Keratinocyte (primary cell): ENCODE results near the gene GPR45.

ENCODE experiments used
- EZH2 ChIP-seq: IDR thresholded peaks from one replicate; pipeline ENCODE4 v1.6.1; 2012; ENCODE audit warnings: inconsistent platforms, mild to moderate bottlenecking, low read length, moderate library complexity
- TF ChIP-seq, protein P1 (sequence below), 3 experiments: IDR thresholded peaks in 1 of 3; conservative IDR thresholded peaks in 1 of 3; optimal IDR thresholded peaks in 1 of 3; 2 replicates in 2 of 3; 3 replicates in 1 of 3; pipeline versions ENCODE3 to v1.5.1; 2011; ENCODE audit warnings: low read length in 3 of 3, mild to moderate bottlenecking in 3 of 3, moderate library complexity in 2 of 3, control low read depth in 1 of 3, inconsistent platforms in 1 of 3; ENCODE audit not compliant: insufficient read depth in 2 of 3; ENCODE audit errors: extremely low read depth in 1 of 3

DNA sequence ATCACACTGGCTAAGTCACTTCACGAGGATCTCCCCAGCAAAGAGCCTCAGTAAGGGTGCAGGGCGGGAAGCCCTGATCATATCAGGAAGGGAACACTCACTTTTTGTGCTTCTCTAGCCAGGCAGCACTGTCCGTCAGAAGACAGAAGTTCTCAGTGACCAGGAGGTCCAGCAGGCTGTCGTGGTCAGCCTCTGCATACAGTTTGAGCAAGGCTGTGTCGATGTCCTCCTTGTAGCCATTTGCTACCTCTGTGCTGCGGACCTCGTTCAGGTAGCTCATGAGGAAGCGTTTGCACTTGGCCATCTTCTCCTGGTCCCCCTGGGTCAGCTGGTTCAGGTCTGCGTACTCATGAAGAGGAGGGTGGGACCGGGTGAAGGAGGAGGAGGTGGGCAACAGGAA, 38.7 kb downstream of the GPR45 start:
- TF ChIP-seq, protein P1, sequence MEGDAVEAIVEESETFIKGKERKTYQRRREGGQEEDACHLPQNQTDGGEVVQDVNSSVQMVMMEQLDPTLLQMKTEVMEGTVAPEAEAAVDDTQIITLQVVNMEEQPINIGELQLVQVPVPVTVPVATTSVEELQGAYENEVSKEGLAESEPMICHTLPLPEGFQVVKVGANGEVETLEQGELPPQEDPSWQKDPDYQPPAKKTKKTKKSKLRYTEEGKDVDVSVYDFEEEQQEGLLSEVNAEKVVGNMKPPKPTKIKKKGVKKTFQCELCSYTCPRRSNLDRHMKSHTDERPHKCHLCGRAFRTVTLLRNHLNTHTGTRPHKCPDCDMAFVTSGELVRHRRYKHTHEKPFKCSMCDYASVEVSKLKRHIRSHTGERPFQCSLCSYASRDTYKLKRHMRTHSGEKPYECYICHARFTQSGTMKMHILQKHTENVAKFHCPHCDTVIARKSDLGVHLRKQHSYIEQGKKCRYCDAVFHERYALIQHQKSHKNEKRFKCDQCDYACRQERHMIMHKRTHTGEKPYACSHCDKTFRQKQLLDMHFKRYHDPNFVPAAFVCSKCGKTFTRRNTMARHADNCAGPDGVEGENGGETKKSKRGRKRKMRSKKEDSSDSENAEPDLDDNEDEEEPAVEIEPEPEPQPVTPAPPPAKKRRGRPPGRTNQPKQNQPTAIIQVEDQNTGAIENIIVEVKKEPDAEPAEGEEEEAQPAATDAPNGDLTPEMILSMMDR (optimal IDR thresholded peaks at IDR 0.05 in 1 of 3, IDR thresholded peaks at IDR 0.05 in 1 of 3, conservative IDR thresholded peaks at IDR 0.05 in 1 of 3; ENCODE audit: extremely low read depth in 1 of 3, insufficient read depth in 2 of 3, low read length in 3 of 3) = no peak
- no peak for TF ChIP-seq EZH2
